Measurements from ENCODE around the gene PLCXD1.

PLCXD1 gene

GRCh38 chrX:351736-352135 lies 70.6 kb downstream of the PLCXD1 start:
- TF ChIP-seq CTCF (IDR thresholded peaks at IDR 0.05; ENCODE audit: low read depth, low read length), result no peak
- no peak for DNase-seq (ENCODE audit: low read depth, low spot score)
- no peak overlapping the region for H3K4me3 ChIP-seq (ENCODE audit: low read depth, low read length)
- in situ Hi-C loops (cut with HindIII; ENCODE audit: low sequenced_read_pairs), result no loop called here

GRCh38 chrX:352181-352580 lies 71.0 kb downstream of the PLCXD1 start:
- in situ Hi-C loops (cut with HindIII; ENCODE audit: low sequenced_read_pairs), result no loop called here
- no peak overlapping the region for H3K4me3 ChIP-seq (ENCODE audit: low read depth, low read length)
- TF ChIP-seq CTCF (IDR thresholded peaks at IDR 0.05; ENCODE audit: low read depth, low read length), result no peak
- DNase-seq (ENCODE audit: low read depth, low spot score), result no peak

GRCh38 chrX:352582-353314 lies 71.6 kb downstream of the PLCXD1 start:
- H3K4me3 ChIP-seq (ENCODE audit: low read depth, low read length), result no peak overlapping the region
- no peak for TF ChIP-seq CTCF (IDR thresholded peaks at IDR 0.05; ENCODE audit: low read depth, low read length)
- in situ Hi-C loops (cut with HindIII; ENCODE audit: low sequenced_read_pairs), result no loop called here
- no peak for DNase-seq (ENCODE audit: low read depth, low spot score)

Measured in astrocyte of the spinal cord (primary cell).